ENCODE data around the gene POLD3.

The POLD3 gene

GRCh38 chr11:74677131-74677530 lies 84.7 kb downstream of the POLD3 start:
- DNase-seq (ENCODE audit: low spot score), result no peak
- in situ Hi-C loops (cut with MboI; ENCODE audit: low pct_unique_long_range_greater_than_20kb, low sequenced_read_pairs, unreplicated experiment), result no loop called here

DNA sequence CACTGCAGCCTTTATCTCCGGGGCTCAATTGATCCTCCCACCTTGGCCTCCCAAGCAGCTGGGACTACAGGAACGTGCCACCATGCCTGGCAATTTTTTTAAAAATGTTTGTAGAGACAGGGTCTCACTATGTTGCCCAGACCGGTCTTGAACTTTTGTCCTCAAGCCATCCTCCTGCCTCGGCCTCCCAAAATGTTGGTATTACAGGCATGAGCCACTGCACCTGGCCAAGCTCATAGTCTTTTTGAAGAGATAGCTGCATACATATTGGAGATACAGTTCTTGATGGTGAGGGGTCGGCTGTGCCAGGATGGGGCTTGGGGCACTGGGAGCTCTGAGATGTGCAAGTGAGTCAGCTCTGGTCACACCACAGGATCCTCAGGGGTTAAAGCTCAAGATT lies 85.7 kb downstream of the POLD3 start:
- DNase-seq (ENCODE audit: low spot score), result no peak
- TF ChIP-seq, protein P1, sequence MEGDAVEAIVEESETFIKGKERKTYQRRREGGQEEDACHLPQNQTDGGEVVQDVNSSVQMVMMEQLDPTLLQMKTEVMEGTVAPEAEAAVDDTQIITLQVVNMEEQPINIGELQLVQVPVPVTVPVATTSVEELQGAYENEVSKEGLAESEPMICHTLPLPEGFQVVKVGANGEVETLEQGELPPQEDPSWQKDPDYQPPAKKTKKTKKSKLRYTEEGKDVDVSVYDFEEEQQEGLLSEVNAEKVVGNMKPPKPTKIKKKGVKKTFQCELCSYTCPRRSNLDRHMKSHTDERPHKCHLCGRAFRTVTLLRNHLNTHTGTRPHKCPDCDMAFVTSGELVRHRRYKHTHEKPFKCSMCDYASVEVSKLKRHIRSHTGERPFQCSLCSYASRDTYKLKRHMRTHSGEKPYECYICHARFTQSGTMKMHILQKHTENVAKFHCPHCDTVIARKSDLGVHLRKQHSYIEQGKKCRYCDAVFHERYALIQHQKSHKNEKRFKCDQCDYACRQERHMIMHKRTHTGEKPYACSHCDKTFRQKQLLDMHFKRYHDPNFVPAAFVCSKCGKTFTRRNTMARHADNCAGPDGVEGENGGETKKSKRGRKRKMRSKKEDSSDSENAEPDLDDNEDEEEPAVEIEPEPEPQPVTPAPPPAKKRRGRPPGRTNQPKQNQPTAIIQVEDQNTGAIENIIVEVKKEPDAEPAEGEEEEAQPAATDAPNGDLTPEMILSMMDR (IDR thresholded peaks at IDR 0.05; ENCODE audit: extremely low read depth, insufficient read depth, missing control alignments), result no peak
- in situ Hi-C loops (cut with MboI; ENCODE audit: low pct_unique_long_range_greater_than_20kb, low sequenced_read_pairs, unreplicated experiment), result no loop called here

More at GRCh38 chr11:74677131-74677530, 84.7 kb downstream of the POLD3 start:
- TF ChIP-seq, protein P1 (IDR thresholded peaks at IDR 0.05; ENCODE audit: extremely low read depth, insufficient read depth, missing control alignments), result no peak

DNA sequence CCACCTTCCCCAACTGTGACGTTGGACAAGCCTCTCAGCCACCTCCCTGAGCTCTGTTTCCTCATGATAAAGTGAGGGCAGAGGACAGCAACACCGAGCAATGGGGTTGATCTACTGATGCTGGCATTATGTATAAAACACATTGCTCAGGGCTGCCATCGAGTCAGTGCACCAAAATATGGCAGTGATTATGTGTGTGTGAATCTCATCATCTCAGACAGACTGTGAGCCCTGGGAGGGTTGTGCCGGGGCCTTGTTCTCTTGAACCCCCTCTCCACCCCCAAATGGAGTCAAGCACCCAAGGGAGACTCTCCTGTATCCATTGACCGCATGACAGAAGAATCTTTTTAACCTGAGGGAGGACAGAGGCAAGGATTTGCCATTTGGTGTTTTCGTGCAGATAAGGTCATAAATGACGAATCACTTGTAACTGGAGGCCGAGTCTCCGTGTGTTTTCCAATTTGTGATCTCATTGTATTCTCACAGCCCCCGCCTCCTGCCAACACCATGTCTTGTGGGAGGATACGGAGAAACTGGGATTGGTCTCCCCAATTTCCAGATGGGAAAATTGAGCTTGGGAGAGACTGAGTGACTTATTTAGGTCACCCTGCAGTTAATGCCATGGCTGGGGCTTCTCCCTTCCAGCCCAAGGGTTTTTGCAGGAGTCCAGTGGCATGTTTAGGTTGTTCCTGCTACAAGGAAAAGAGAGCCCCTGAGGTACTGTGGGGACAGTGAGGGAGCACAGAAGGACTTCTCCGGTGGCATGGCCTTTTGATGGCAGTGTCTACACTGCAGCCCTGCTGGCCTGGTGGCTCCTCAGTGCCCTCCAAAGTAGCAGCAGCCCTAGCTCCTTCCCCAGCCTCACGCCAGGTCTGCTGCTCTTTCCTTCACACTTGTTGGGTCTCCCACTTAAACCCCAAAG lies 86.5 kb downstream of the POLD3 start:
- no peak for DNase-seq (ENCODE audit: low spot score)
- TF ChIP-seq, protein P1 (IDR thresholded peaks at IDR 0.05; ENCODE audit: extremely low read depth, insufficient read depth, missing control alignments), result no peak
- in situ Hi-C loops (cut with MboI; ENCODE audit: low pct_unique_long_range_greater_than_20kb, low sequenced_read_pairs, unreplicated experiment), result no loop called here

DNA sequence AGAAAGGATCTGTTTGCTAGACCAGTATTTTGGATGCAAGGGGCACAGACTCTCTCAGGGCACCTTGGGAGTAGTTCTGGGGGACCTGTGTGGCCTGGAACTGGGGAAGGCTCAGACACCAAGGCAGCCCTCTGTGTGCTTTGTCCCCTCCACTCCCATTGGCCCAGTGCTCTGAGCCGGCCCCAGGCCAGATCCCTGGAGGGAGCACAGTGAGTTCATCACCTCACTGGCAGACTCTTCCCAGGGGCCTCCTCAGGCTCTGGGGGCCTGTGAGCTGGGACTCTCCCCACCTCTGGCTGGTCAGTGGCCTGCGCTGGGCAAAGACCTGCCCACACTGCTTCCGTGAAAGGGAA lies 87.1 kb downstream of the POLD3 start:
- DNase-seq (ENCODE audit: low spot score), result no peak
- TF ChIP-seq, protein P1 (IDR thresholded peaks at IDR 0.05; ENCODE audit: extremely low read depth, insufficient read depth, missing control alignments), result no peak
- in situ Hi-C loops (cut with MboI; ENCODE audit: low pct_unique_long_range_greater_than_20kb, low sequenced_read_pairs, unreplicated experiment), result no loop called here

GRCh38 chr11:74680035-74680671 lies 87.8 kb downstream of the POLD3 start:
- TF ChIP-seq, protein P1 (IDR thresholded peaks at IDR 0.05; ENCODE audit: extremely low read depth, insufficient read depth, missing control alignments), result no peak
- in situ Hi-C loops (cut with MboI; ENCODE audit: low pct_unique_long_range_greater_than_20kb, low sequenced_read_pairs, unreplicated experiment), result no loop called here

GRCh38 chr11:74680703-74681531 lies 88.5 kb downstream of the POLD3 start:
- in situ Hi-C loops (cut with MboI; ENCODE audit: low pct_unique_long_range_greater_than_20kb, low sequenced_read_pairs, unreplicated experiment), result no loop called here
- DNase-seq (ENCODE audit: low spot score), result no peak

More at GRCh38 chr11:74680035-74680671, 87.8 kb downstream of the POLD3 start:
- DNase-seq (ENCODE audit: low spot score), result no peak

More at GRCh38 chr11:74680703-74681531, 88.5 kb downstream of the POLD3 start:
- TF ChIP-seq, protein P1 (IDR thresholded peaks at IDR 0.05; ENCODE audit: extremely low read depth, insufficient read depth, missing control alignments), result no peak
